Suppressor macrophage treated with lipopolysaccharide for 1 hour (primary cell): ENCODE data around the gene LRRTM4.
"Not testable (repeated sequence)": the region's sequence is repeated elsewhere in the genome, so short reads cannot be mapped to it uniquely, and the experiment has no call there.

Experiments used
- DNase-seq, 3 donors: peaks; one replicate each; pipeline ENCODE4 v3.0.0-alpha.2; 2020 to 2022

LRRTM4 gene

DNA sequence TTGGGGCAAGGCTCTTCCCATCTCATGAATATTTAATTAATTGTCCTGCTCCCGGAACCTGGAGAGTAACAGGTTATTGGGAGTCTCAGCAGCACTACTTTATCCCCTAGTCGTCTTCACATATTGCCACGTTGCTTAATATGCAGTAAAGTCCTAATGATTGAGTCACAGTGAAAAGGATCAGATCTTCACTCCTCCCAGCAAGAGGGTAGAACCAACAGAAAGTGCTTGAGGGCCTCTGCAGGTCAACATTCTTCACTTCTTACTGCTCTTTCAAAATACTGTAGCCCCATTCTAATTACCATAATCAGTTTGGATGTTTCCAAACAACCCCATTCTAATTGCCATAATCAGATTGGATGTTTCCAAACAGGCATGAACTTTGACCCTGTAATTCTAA is 801.0 kb downstream of the LRRTM4 start:
- DNase-seq: no peak

DNA sequence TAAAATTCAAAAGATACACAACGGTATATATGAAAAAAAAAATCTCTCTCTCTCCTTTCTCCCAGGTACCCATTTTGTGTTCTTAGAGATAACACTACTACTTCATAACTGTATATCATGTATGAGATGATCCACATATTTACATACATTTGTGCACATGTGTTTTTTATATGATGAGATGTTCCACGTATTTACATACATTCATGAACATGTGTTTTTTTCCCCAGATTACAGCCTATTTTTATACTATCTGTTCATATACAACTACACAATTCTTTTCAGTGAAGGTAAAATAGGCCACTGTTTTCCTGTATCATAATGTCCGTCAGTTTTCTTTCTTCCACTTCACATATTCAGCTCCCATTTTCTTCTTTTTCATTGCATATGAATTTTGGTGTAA is 808.9 kb downstream of the LRRTM4 start:
- no peak for DNase-seq

DNA sequence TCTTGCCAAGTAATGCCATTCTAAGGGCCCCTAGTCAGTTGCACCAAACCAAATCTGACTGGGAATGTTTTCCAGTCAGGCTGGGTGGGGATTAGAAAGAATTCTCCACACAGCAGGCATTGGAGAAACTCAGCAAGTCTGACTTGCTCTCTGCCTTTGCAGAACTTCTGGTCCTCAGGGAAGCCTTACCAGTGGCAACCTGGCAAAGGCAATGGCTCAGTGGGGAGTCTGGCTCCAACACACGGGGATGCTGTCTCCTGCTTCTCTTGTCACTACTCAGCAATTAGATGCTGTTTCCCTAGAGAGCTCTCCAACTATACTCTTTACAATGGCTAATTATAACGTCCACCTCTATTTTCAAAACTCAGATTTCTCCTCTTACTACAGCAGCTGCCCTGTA is 810.7 kb downstream of the LRRTM4 start:
- no peak for DNase-seq

DNA sequence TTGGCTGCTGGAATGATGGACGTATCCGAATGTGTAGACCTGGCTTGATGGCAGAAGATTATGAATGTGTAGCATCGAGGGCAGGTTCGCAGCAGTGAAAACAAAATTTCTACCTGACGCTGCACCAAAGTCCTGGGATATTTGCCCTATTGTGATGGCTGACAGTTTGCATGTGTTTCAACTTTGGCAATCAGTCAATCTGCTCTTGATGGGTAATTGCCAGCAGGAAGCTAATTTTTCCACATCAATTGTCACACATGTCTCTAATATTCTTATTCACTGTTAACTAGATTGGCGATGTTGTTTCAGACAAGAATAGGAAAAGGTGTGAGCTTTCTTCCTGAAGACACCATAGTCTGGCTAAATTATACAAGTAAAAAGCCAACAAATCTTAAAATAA is 821.3 kb downstream of the LRRTM4 start:
- no peak for DNase-seq

DNA sequence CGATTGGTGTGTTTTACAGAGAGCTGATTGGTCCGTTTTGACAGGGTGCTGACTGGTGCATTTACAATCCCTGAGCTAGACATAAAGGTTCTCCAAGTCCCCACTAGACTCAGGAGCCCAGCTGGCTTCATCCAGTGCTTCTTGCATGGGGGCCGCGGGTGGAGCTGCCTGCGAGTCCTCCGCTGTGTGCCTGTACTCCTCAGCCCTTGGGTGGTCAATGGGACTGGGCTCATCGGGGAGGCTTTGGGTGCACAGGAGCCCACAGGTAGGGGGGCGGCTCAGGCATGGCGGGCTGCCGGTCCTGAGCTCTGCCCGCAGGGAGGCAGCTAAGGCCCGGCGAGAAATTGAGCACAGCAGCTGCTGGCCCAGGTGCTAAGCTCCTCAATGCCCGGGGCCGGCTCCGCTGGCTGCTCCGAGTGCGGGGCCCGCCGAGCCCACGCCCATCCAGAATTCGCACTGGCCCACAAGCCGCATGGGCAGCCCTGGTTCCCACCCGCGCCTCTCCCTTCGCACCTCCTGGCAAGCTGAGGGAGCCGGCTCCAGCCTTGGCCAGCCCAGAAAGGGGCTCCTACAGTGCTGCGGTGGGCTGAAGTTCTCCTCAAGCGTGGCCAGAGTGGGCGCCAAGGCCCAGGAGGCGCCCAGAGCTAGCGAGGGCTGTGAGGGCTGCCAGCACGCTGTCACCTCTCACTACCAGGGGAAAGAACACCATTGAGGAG is 824.0 kb downstream of the LRRTM4 start:
- DNase-seq: not testable (repeated sequence)
